GM12878 (cell line): ENCODE results near the gene PXDC1. TPM values are rescaled to one million over a fixed set of nuclear protein-coding genes. Genes with fewer than 3 reads are reported as not detected.

Source experiments
- ATAC-seq: fragments of 200-7000 bp; cut with Tn5 transposase; 3 replicates; pipeline ENCODE4 v1.9.1; 2020; ENCODE audit warnings: mild to moderate bottlenecking, moderate library complexity
- BruUV-seq: library from RNA; stranded (reverse); fragments of 400-500 nt; replicated peaks from 2 replicates; lab custom pipeline; 2021; lab: Mats Ljungman, UMichigan
- CTCF ChIA-PET: fragments of 300-600 bp; sonication (Branson Sonifier 250); formaldehyde crosslinking; extraction: SDS; loops from one replicate; lab custom pipeline; 2021; ENCODE audit warnings: inconsistent platforms; lab: Yijun Ruan, JAX
- POLR2A ChIA-PET: fragments of 350-600 bp; formaldehyde crosslinking; extraction: SDS; loops from one replicate; lab custom pipeline; 2021; ENCODE audit warnings: inconsistent platforms; lab: Charles Lee
- RAD21 ChIA-PET: fragments of 300-600 bp; sonication (Branson Sonifier 250); formaldehyde crosslinking; loops from one replicate; lab custom pipeline; 2023; ENCODE audit warnings: antibody characterized with exemption; ENCODE audit not compliant: unreplicated experiment; lab: Charles Lee
- SMC1A ChIA-PET: fragments of 300-600 bp; sonication (Branson Sonifier 250); formaldehyde crosslinking; loops from one replicate; lab custom pipeline; 2023; ENCODE audit not compliant: unreplicated experiment, uncharacterized antibody; lab: Charles Lee
- DNase-seq: peaks from one replicate; pipeline ENCODE4 v3.0.0-alpha.2; 2011; ENCODE audit warnings: low read depth, low spot score
- FAIRE-seq: peaks from 3 replicates; lab custom pipeline; 2011; peaks lifted over from hg19 to GRCh38; lab: Jason Lieb, UNC
- H2AFZ ChIP-seq: 2 replicates; pipeline ENCODE4 v1.6.0; 2011; ENCODE audit warnings: low read depth, low read length, control low read depth; ENCODE audit not compliant: control insufficient read depth
- H3K27ac ChIP-seq: 2 replicates; pipeline ENCODE4 v1.5.1; 2011; ENCODE audit warnings: control low read depth; ENCODE audit not compliant: control insufficient read depth, insufficient read depth
- H3K27me3 ChIP-seq, 2 experiments: replicated peaks in 1 of 2; 2 replicates each; pipeline versions ENCODE4 v1.6.0 to v1.6.1; 2011; ENCODE audit warnings: low read length in 1 of 2; ENCODE audit not compliant: control insufficient read depth in 2 of 2, insufficient read depth in 2 of 2
- H3K36me3 ChIP-seq, 2 experiments: 2 replicates each; pipeline ENCODE4 v1.5.1; 2011; ENCODE audit warnings: low read length in 1 of 2; ENCODE audit not compliant: control insufficient read depth in 2 of 2, insufficient read depth in 2 of 2
- H3K4me1 ChIP-seq: 2 replicates; pipeline ENCODE4 v1.6.1; 2011; ENCODE audit warnings: mild to moderate bottlenecking, low read length, moderate library complexity, mixed read lengths; ENCODE audit not compliant: control insufficient read depth, insufficient read depth
- H3K4me2 ChIP-seq: 2 replicates; pipeline ENCODE4 v1.6.0; 2011; ENCODE audit warnings: control low read depth; ENCODE audit not compliant: control insufficient read depth, insufficient read depth
- H3K4me3 ChIP-seq: fragments of 200-600 bp; sonication (generic); 2 replicates; pipeline ENCODE4 v1.5.1; 2016
- H3K79me2 ChIP-seq: 2 replicates; pipeline ENCODE4 v1.6.0; 2011; ENCODE audit warnings: low read length; ENCODE audit not compliant: control insufficient read depth, insufficient read depth
- H3K9ac ChIP-seq: 2 replicates; pipeline ENCODE4 v1.8.0; 2011; ENCODE audit warnings: low read length, control low read depth, mixed read lengths; ENCODE audit not compliant: control insufficient read depth, insufficient read depth
- H3K9me3 ChIP-seq: replicated peaks from 3 replicates; pipeline ENCODE4 v1.5.1; 2011; ENCODE audit warnings: mild to moderate bottlenecking, low read length; ENCODE audit not compliant: control insufficient read depth, insufficient read depth
- H4K20me1 ChIP-seq: 2 replicates; pipeline ENCODE4 v1.6.0; 2011; ENCODE audit not compliant: control insufficient read depth, insufficient read depth
- CREM ChIP-seq: IDR thresholded peaks from 2 replicates; pipeline ENCODE4 v1.6.1; 2014; ENCODE audit warnings: antibody characterized with exemption, low read depth
- E2F8 ChIP-seq: fragments of 450-650 bp; IDR thresholded peaks from 2 replicates; pipeline ENCODE4 v1.6.1; 2018; ENCODE audit warnings: mild to moderate bottlenecking, low read depth, moderate library complexity; ENCODE audit not compliant: partially characterized antibody
- ELK1 ChIP-seq: IDR thresholded peaks from 2 replicates; pipeline ENCODE4 v1.6.1; 2012; ENCODE audit warnings: low read depth, low read length, improper control_type of control experiment
- FOS ChIP-seq: IDR thresholded peaks from 3 replicates; pipeline ENCODE4 v1.6.1; 2011; ENCODE audit warnings: borderline replicate concordance; ENCODE audit not compliant: insufficient read length; ENCODE audit errors: extremely low read depth
- MTA3 ChIP-seq: IDR thresholded peaks from 2 replicates; pipeline ENCODE4 v1.6.1; 2012; ENCODE audit warnings: low read length, inconsistent platforms, borderline replicate concordance
- POLR2AphosphoS2 ChIP-seq: IDR thresholded peaks from 2 replicates; pipeline ENCODE4 v1.6.1; 2011; ENCODE audit warnings: low read depth, mild to moderate bottlenecking, low read length, improper control_type of control experiment, moderate library complexity
- PRDM15 ChIP-seq: fragments of 450-650 bp; formaldehyde crosslinking; IDR thresholded peaks from 2 replicates; pipeline ENCODE4 v1.4.0; 2020; ENCODE audit warnings: mild to moderate bottlenecking, moderate library complexity
- SUPT20H ChIP-seq: IDR thresholded peaks from 2 replicates; pipeline ENCODE4 v1.6.1; 2011; ENCODE audit warnings: low read depth, mild to moderate bottlenecking, low read length, moderate library complexity, borderline replicate concordance; ENCODE audit not compliant: control insufficient read depth
- TCF3 ChIP-seq: IDR thresholded peaks from 2 replicates; pipeline ENCODE4 v1.6.1; 2012; ENCODE audit warnings: low read depth, mild to moderate bottlenecking, low read length, borderline replicate concordance; ENCODE audit not compliant: insufficient read depth
- WGBS: methylation state at CpG from one replicate; pipeline ENCODE4 v1.1.6; 2016; ENCODE audit warnings: low lambda C conversion rate; ENCODE audit not compliant: insufficient replicate concordance, insufficient coverage; ENCODE audit errors: missing lambda C conversion rate; 5-methylcytosine and 5-hydroxymethylcytosine counted together
- in situ Hi-C: fragments of 300-500 bp; cut with MboI; formaldehyde crosslinking; loops from 9 replicates; pipeline ENCODE4 v1.14.3; 2018; ENCODE audit warnings: mixed read lengths
- intact Hi-C: fragments of 100-400 bp; cut with micrococcal nuclease; formaldehyde crosslinking; loops from one replicate; pipeline ENCODE4 v1.14.2; 2022; ENCODE audit not compliant: unreplicated experiment
- polyA plus RNA-seq, 11 experiments: library from polyadenylated mRNA; depleted of rRNA in 4 of 11; unstranded in 6 of 11; stranded (reverse) in 5 of 11; fragments of >200 nt; fragmentation: Nextera tagmentation in 4 of 11; fragmentation: Illumina TruSeq in 1 of 11; extraction: Ambion mirVana in 4 of 11; extraction: Trizol in 1 of 11; gene quantifications; 1 replicate in 1 of 11; 2 replicates in 10 of 11; pipeline versions ENCODE4 v1.2.1 to v1.2.3, GENCODE V29; 2011 to 2016; ENCODE audit warnings: inconsistent platforms in 2 of 11, missing spikeins in 2 of 11, low read depth in 1 of 11
- total RNA-seq, 4 experiments: library from RNA; depleted of rRNA in 3 of 4; stranded (reverse); fragments of >200 nt in 3 of 4; fragmentation: Illumina TruSeq in 1 of 4; extraction: Trizol in 1 of 4; gene quantifications; 2 replicates each; pipeline versions ENCODE4 v1.2.1 to v1.2.3, GENCODE V29; 2013 to 2021

PXDC1 gene
- total and polyA plus RNA-seq, 10 of the 15 experiments (the other 5 are each of a cell fraction or from before 2014, with no cell fraction given) = 0.03 to 0.72 (median 0.32) TPM; not detected in 2

- H3K79me2 ChIP-seq = no peaks in the 10 kb centered on the region
- BruUV-seq = no TSS peak
- H3K4me3 ChIP-seq = no peak overlapping the region
- H3K9ac ChIP-seq = no peak overlapping the region
- H2AFZ ChIP-seq = no peak overlapping the region
- H3K9me3 ChIP-seq = no peaks in the 10 kb centered on the region
- ChIA-PET CTCF (interaction anchor here (1.3 kb wide), 1 partner anchor 33 kb away, joined by 4 read pairs; no protein-coding TSS in a partner anchor), RAD21 (no interaction called here), SMC1A (no interaction called here), POLR2A (no interaction called here)
- no peak for FAIRE-seq
- TF ChIP-seq TCF3 = no peak
- TF ChIP-seq FOS = no peak
- TF ChIP-seq MTA3 = no peak
- TF ChIP-seq POLR2AphosphoS2 = no peak
- H3K27me3 ChIP-seq = 0 out of 4 replicates have a peak, but pooled peaks cover 0 to 3% of the 10 kb centered on the region in 2 experiments
- intact Hi-C loops = no loop called here
- no peaks in the 10 kb centered on the region for H3K36me3 ChIP-seq
- no peak overlapping the region for H3K27ac ChIP-seq
- no peak overlapping the region for H3K4me2 ChIP-seq
- no peaks in the 10 kb centered on the region for H4K20me1 ChIP-seq
- in situ Hi-C loops = no loop called here
- no peak for ATAC-seq
- DNase-seq = no peak
- H3K4me1 ChIP-seq = no peaks in the 10 kb centered on the region
- WGBS = 2% methylated on average over 3 of the region's 3 CpGs
These were observed 52.3 kb downstream of the PXDC1 start for GRCh38 chr6:3699231-3699630.

GRCh38 chr6:3698021-3698420 is 53.5 kb downstream of the PXDC1 start:
- POLR2A ChIA-PET = no interaction called here
- Histone ChIP-seq H2AFZ (no peak overlapping the region), H3K79me2 (no peaks in the 10 kb centered on the region), H3K27me3 (0 out of 4 replicates have a peak, but pooled peaks cover 0 to 3% of the 10 kb centered on the region in 2 experiments), H3K4me3 (no peak overlapping the region), H3K36me3 (no peaks in the 10 kb centered on the region), H3K9me3 (no peaks in the 10 kb centered on the region), H3K4me2 (no peak overlapping the region), H3K4me1 (no peaks in the 10 kb centered on the region), H3K27ac (no peak overlapping the region), H4K20me1 (no peaks in the 10 kb centered on the region), H3K9ac (no peak overlapping the region)
- CTCF ChIA-PET = no interaction called here
- ATAC-seq (no peak), FAIRE-seq (no peak), DNase-seq (no peak)
- RAD21 ChIA-PET = no interaction called here
- intact Hi-C loops (no loop called here), in situ Hi-C loops (no loop called here)
- 64% methylated on average over 5 of the region's 5 CpGs for WGBS
- SMC1A ChIA-PET = no interaction called here
- BruUV-seq = no TSS peak
- TF ChIP-seq PRDM15 (CRISPR knock-in tag) (no peak), E2F8 (no peak), ELK1 (no peak), SUPT20H (no peak), CREM (no peak)
